H1 (cell line): ENCODE results near the gene FLCN. TPM values are rescaled to one million over a fixed set of nuclear protein-coding genes. Genes with fewer than 3 reads are reported as not detected.

Source experiments
- CTCF ChIA-PET: fragments of 300-600 bp; sonication (Branson Sonifier 250); formaldehyde crosslinking; loops from one replicate; lab custom pipeline; 2021; ENCODE audit not compliant: partially characterized antibody; lab: Charles Lee
- POLR2A ChIA-PET: fragments of 300-600 bp; sonication (Branson Sonifier 250); formaldehyde crosslinking; loops from one replicate; lab custom pipeline; 2021; ENCODE audit warnings: inconsistent platforms; ENCODE audit not compliant: partially characterized antibody; lab: Charles Lee
- DNase-seq, 2 experiments: peaks; one replicate each; pipeline versions ENCODE4 v3.0.0 to v3.0.0-alpha.2; 2010 to 2022; ENCODE audit warnings: low spot score in 2 of 2, low read depth in 1 of 2, mixed read lengths in 1 of 2
- FAIRE-seq: peaks from 2 replicates; lab custom pipeline; 2011; peaks lifted over from hg19 to GRCh38; lab: Jason Lieb, UNC
- H2AFZ ChIP-seq: 2 replicates; pipeline ENCODE4 v1.8.1; 2012; ENCODE audit warnings: low read length, inconsistent platforms
- H2AK5ac ChIP-seq: 2 replicates; pipeline ENCODE4 v1.6.1; 2013; ENCODE audit warnings: low read depth, low read length
- H2BK120ac ChIP-seq: replicated peaks from 2 replicates; pipeline ENCODE3; 2013; ENCODE audit warnings: low read depth, low read length, inconsistent platforms
- H2BK12ac ChIP-seq: 2 replicates; pipeline ENCODE4 v1.6.1; 2013; ENCODE audit warnings: low read depth, low read length
- H2BK15ac ChIP-seq: 2 replicates; pipeline ENCODE4 v1.6.1; 2013; ENCODE audit warnings: low read length
- H2BK20ac ChIP-seq: 2 replicates; pipeline ENCODE4 v1.6.1; 2013; ENCODE audit warnings: low read length
- H2BK5ac ChIP-seq: 2 replicates; pipeline ENCODE4 v1.6.1; 2013; ENCODE audit warnings: low read depth, low read length
- H3K14ac ChIP-seq: 2 replicates; pipeline ENCODE4 v1.6.1; 2013; ENCODE audit warnings: inconsistent platforms; ENCODE audit not compliant: insufficient read length
- H3K18ac ChIP-seq: 2 replicates; pipeline ENCODE4 v1.6.1; 2013; ENCODE audit warnings: low read length; ENCODE audit errors: extremely low read depth
- H3K23ac ChIP-seq: 2 replicates; pipeline ENCODE4 v1.6.1; 2013; ENCODE audit warnings: inconsistent platforms; ENCODE audit not compliant: insufficient read length
- H3K23me2 ChIP-seq: 2 replicates; pipeline ENCODE4 v1.6.1; 2013; ENCODE audit warnings: low read depth, low read length
- H3K27ac ChIP-seq: 2 replicates; pipeline ENCODE4 v1.6.1; 2011; ENCODE audit warnings: low read depth, low read length, inconsistent platforms
- H3K27me3 ChIP-seq, 4 experiments: replicated peaks in 1 of 4; 1 replicate in 1 of 4; 2 replicates in 3 of 4; pipeline versions ENCODE4 v1.6.1 to v1.8.1; 2011 to 2013; ENCODE audit warnings: low read length in 3 of 4, mild to moderate bottlenecking in 3 of 4, inconsistent platforms in 2 of 4, mixed read lengths in 2 of 4, moderate library complexity in 1 of 4; ENCODE audit not compliant: control insufficient read depth in 3 of 4, insufficient read depth in 3 of 4; ENCODE audit errors: extremely low read depth in 1 of 4
- H3K36me3 ChIP-seq, 4 experiments: 2 replicates each; pipeline versions ENCODE4 v1.6.1 to v1.8.1; 2011 to 2013; ENCODE audit warnings: mild to moderate bottlenecking in 4 of 4, low read length in 3 of 4, moderate library complexity in 2 of 4, control low read depth in 1 of 4, inconsistent platforms in 1 of 4; ENCODE audit not compliant: insufficient read depth in 4 of 4, control insufficient read depth in 2 of 4
- H3K4ac ChIP-seq: replicated peaks from 2 replicates; pipeline ENCODE3; 2013; ENCODE audit warnings: low read length, low read depth, mixed read lengths, inconsistent platforms; ENCODE audit not compliant: insufficient read length
- H3K4me1 ChIP-seq, 4 experiments: replicated peaks in 1 of 4; 1 replicate in 1 of 4; 2 replicates in 3 of 4; pipeline versions ENCODE4 v1.6.1 to v1.8.1; 2011 to 2013; ENCODE audit warnings: low read length in 3 of 4, inconsistent platforms in 2 of 4, mixed read lengths in 1 of 4; ENCODE audit not compliant: insufficient read depth in 4 of 4, control insufficient read depth in 3 of 4
- H3K4me2 ChIP-seq, 2 experiments: 2 replicates each; pipeline versions ENCODE4 v1.6.1 to v1.8.1; 2011 to 2013; ENCODE audit warnings: low read depth in 2 of 2, low read length in 2 of 2, control low read depth in 1 of 2, inconsistent platforms in 1 of 2, mild to moderate bottlenecking in 1 of 2; ENCODE audit not compliant: insufficient read depth in 1 of 2
- H3K4me3 ChIP-seq, 4 experiments: fragments of 200-600, 300-600 bp in 1 of 4; sonication (generic), shearing (Covaris generic), sonication (Bioruptor Twin) in 1 of 4; 2 replicates each; pipeline versions ENCODE4 v1.5.1 to v1.8.1; 2011 to 2016; ENCODE audit warnings: low read length in 4 of 4, low read depth in 3 of 4, control low read depth in 2 of 4, inconsistent platforms in 2 of 4, mild to moderate bottlenecking in 2 of 4, mixed read lengths in 1 of 4, moderate library complexity in 1 of 4; ENCODE audit not compliant: insufficient read depth in 2 of 4; ENCODE audit errors: extremely low read depth in 1 of 4
- H3K56ac ChIP-seq: replicated peaks from 2 replicates; pipeline ENCODE3; 2013; ENCODE audit warnings: low read depth, mild to moderate bottlenecking, mixed read lengths, low read length, inconsistent platforms; ENCODE audit not compliant: insufficient read length
- H3K79me1 ChIP-seq: 2 replicates; pipeline ENCODE4 v1.6.1; 2013; ENCODE audit warnings: low read depth, low read length, control low read depth
- H3K79me2 ChIP-seq, 2 experiments: 2 replicates each; pipeline versions ENCODE4 v1.6.1 to v1.8.1; 2012 to 2013; ENCODE audit warnings: low read length in 2 of 2, mild to moderate bottlenecking in 2 of 2, inconsistent platforms in 1 of 2; ENCODE audit not compliant: insufficient read depth in 2 of 2, control insufficient read depth in 1 of 2
- H3K9ac ChIP-seq, 4 experiments: replicated peaks in 1 of 4; 1 replicate in 1 of 4; 2 replicates in 3 of 4; pipeline versions ENCODE4 v1.6.1 to v1.8.1; 2011 to 2013; ENCODE audit warnings: low read depth in 3 of 4, low read length in 3 of 4, control low read depth in 2 of 4, mild to moderate bottlenecking in 2 of 4, moderate library complexity in 2 of 4, inconsistent platforms in 1 of 4; ENCODE audit errors: extremely low read depth in 1 of 4
- H3K9me3 ChIP-seq, 2 experiments: 2 replicates each; pipeline versions ENCODE4 v1.6.1 to v1.8.1; 2012 to 2013; ENCODE audit warnings: mild to moderate bottlenecking in 2 of 2, moderate library complexity in 2 of 2, control low read depth in 1 of 2, inconsistent platforms in 1 of 2, low read depth in 1 of 2, low read length in 1 of 2, mixed read lengths in 1 of 2; ENCODE audit not compliant: insufficient read depth in 2 of 2
- H4K20me1 ChIP-seq, 2 experiments: replicated peaks in 1 of 2; 2 replicates each; pipeline versions ENCODE3 to v1.8.1; 2011 to 2013; ENCODE audit warnings: inconsistent platforms in 2 of 2, low read length in 2 of 2, mild to moderate bottlenecking in 1 of 2; ENCODE audit not compliant: insufficient read depth in 2 of 2, control insufficient read depth in 1 of 2
- H4K5ac ChIP-seq: 2 replicates; pipeline ENCODE4 v1.6.1; 2013; ENCODE audit warnings: low read length, low read depth, mixed read lengths, inconsistent platforms; ENCODE audit not compliant: insufficient read length
- H4K8ac ChIP-seq: 2 replicates; pipeline ENCODE4 v1.8.0; 2013; ENCODE audit warnings: mild to moderate bottlenecking, moderate library complexity, low read length, inconsistent platforms; ENCODE audit not compliant: insufficient read depth; ENCODE audit errors: extremely low read depth
- H4K91ac ChIP-seq: replicated peaks from 2 replicates; pipeline ENCODE3; 2013; ENCODE audit warnings: low read length, mixed read lengths, inconsistent platforms; ENCODE audit not compliant: insufficient read length
- ATF2 ChIP-seq: IDR thresholded peaks from 2 replicates; pipeline ENCODE4 v1.6.1; 2012; ENCODE audit warnings: low read length, inconsistent platforms
- CBX5 ChIP-seq: fragments of 300-800, 300-1000 bp; sonication (generic); IDR thresholded peaks from 2 replicates; pipeline ENCODE4 v1.7.1; 2016; ENCODE audit warnings: antibody characterized with exemption, low read length, low read depth
- E2F6 ChIP-seq: IDR thresholded peaks from 2 replicates; pipeline ENCODE4 v1.6.1; 2012; ENCODE audit warnings: inconsistent platforms
- EP300 ChIP-seq, 2 experiments: IDR thresholded peaks; 1 replicate in 1 of 2; 2 replicates in 1 of 2; pipeline ENCODE4 v1.6.1; 2011 to 2012; ENCODE audit warnings: low read depth in 2 of 2, low read length in 2 of 2, mild to moderate bottlenecking in 2 of 2, borderline replicate concordance in 1 of 2, inconsistent platforms in 1 of 2, moderate library complexity in 1 of 2
- NANOG ChIP-seq: IDR thresholded peaks from 2 replicates; pipeline ENCODE4 v1.6.1; 2011; ENCODE audit warnings: low read length, low read depth, mild to moderate bottlenecking, inconsistent platforms; ENCODE audit not compliant: insufficient read depth, poor library complexity, severe bottlenecking
- PHF8 ChIP-seq: fragments of 200-600 bp; sonication (generic); conservative IDR thresholded peaks from 2 replicates; pipeline ENCODE4 v1.7.1; 2012; ENCODE audit warnings: low read depth, mild to moderate bottlenecking, inconsistent platforms, low read length, moderate library complexity
- POLR2A ChIP-seq, 2 experiments: IDR thresholded peaks; 1 replicate in 1 of 2; 2 replicates in 1 of 2; pipeline ENCODE4 v1.6.1; 2011; ENCODE audit warnings: low read depth in 2 of 2, low read length in 2 of 2, mild to moderate bottlenecking in 2 of 2; ENCODE audit errors: control extremely low read depth in 1 of 2
- RAD21 ChIP-seq, 2 experiments: IDR thresholded peaks in 1 of 2; conservative IDR thresholded peaks in 1 of 2; 2 replicates each; pipeline ENCODE4 v1.6.1; 2011; ENCODE audit warnings: low read depth in 2 of 2, low read length in 2 of 2, improper control_type of control experiment in 1 of 2, inconsistent platforms in 1 of 2, mild to moderate bottlenecking in 1 of 2, moderate library complexity in 1 of 2
- SAP30 ChIP-seq: fragments of 300-600 bp; sonication (generic); IDR thresholded peaks from 2 replicates; pipeline ENCODE4 v1.7.1; 2012; ENCODE audit warnings: low read length, moderate library complexity, mild to moderate bottlenecking, inconsistent platforms; ENCODE audit not compliant: insufficient read depth, insufficient replicate concordance
- SUZ12 ChIP-seq: fragments of 200-600 bp; sonication (generic); IDR thresholded peaks from 2 replicates; pipeline ENCODE4 v1.6.1; 2012; ENCODE audit warnings: mild to moderate bottlenecking, inconsistent platforms, low read length, moderate library complexity, mixed read lengths
- TEAD4 ChIP-seq: IDR thresholded peaks from 2 replicates; pipeline ENCODE4 v1.6.1; 2012; ENCODE audit warnings: low read depth, low read length, inconsistent platforms, mixed read lengths
- WGBS, 2 experiments: shearing (Covaris generic) in 1 of 2; methylation state at CpG; one replicate each; pipeline versions ENCODE4 v1.1.6 to v1.1.7; 2013 to 2015; ENCODE audit warnings: low lambda C conversion rate in 2 of 2, mixed read lengths in 2 of 2, inconsistent platforms in 1 of 2, low coverage in 1 of 2, missing lambda C conversion rate in 1 of 2; ENCODE audit not compliant: insufficient replicate concordance in 2 of 2, insufficient coverage in 1 of 2, insufficient read length in 1 of 2; ENCODE audit errors: extremely low coverage in 1 of 2, missing lambda C conversion rate in 1 of 2; 5-methylcytosine and 5-hydroxymethylcytosine counted together
- polyA plus RNA-seq, 7 experiments: library from polyadenylated mRNA; depleted of rRNA in 3 of 7; stranded (reverse) in 5 of 7; unstranded in 2 of 7; fragments of >200 nt in 5 of 7; fragments of 200-250 nt in 2 of 7; gene quantifications; 1 replicate in 5 of 7; 2 replicates in 1 of 7; 4 replicates in 1 of 7; pipeline versions ENCODE4 v1.2.1 to v1.2.3, GENCODE V29; 2011 to 2013; ENCODE audit warnings: missing spikeins in 2 of 7, mixed read lengths in 2 of 7
- total RNA-seq: library from RNA; stranded (reverse); fragmentation: NEBNext Ultra II Directional; extraction: Animal tissue kit (Norgen Biotek cat#: 25700); gene quantifications from 2 replicates; pipeline ENCODE4 v1.2.1, GENCODE V29; 2021

FLCN gene
- total and polyA plus RNA-seq, 2 of the 8 experiments (the other 6 are each of a cell fraction or from before 2014, with no cell fraction given) = 15.6 to 34.6 TPM

GRCh38 chr17:17171186-17171585 lies 65.8 kb downstream of the FLCN start:
- Histone ChIP-seq H4K20me1 (peaks cover 0 to 7% of the 10 kb centered on the region in 2 experiments), H3K4me2 (no peak overlapping the region), H3K9ac (no peak overlapping the region), H2BK20ac (no peak overlapping the region), H2AK5ac (no peak overlapping the region), H3K23ac (no peak overlapping the region), H2BK12ac (no peak overlapping the region), H3K56ac (no peak overlapping the region), H3K79me1 (no peaks in the 10 kb centered on the region), H4K8ac (no peak overlapping the region), H3K4me1 (no peaks in the 10 kb centered on the region), H3K18ac (no peak overlapping the region), H3K27ac (no peak overlapping the region), H3K4me3 (no peak overlapping the region), H3K9me3 (no peaks in the 10 kb centered on the region), H2AFZ (no peak overlapping the region), H2BK15ac (no peak overlapping the region), H2BK5ac (no peak overlapping the region), H3K79me2 (no peaks in the 10 kb centered on the region), H4K5ac (no peak overlapping the region), H3K27me3 (no peaks in the 10 kb centered on the region; a peak in 1 of 7 replicates), H2BK120ac (no peak overlapping the region), H3K36me3 (peaks cover 3 to 15% (median 11%) of the 10 kb centered on the region in 4 experiments; a peak in 7 of 8 replicates), H3K23me2 (no peaks in the 10 kb centered on the region), H3K14ac (no peak overlapping the region), H3K4ac (no peak overlapping the region), H4K91ac (no peak overlapping the region)
- FAIRE-seq (no peak), DNase-seq (no peak)
- ChIA-PET CTCF (interaction anchor here (0.5 to 2.9 kb wide), 6 partner anchors 15 to 490 kb away, joined by 3 to 16 read pairs (median 4); no protein-coding TSS in a partner anchor), POLR2A (no interaction called here)
- WGBS, 2 experiments = 84% methylated on average over 7 of the region's 7 CpGs; no CpG with 5 or more reads in 1 of the 2 experiments
- TF ChIP-seq SUZ12 = no peak
- TF ChIP-seq PHF8 = no peak
- TF ChIP-seq ATF2 = no peak
- no peak for TF ChIP-seq NANOG
- no peak for TF ChIP-seq TEAD4
- no peak for TF ChIP-seq SAP30
- TF ChIP-seq E2F6 = no peak
- TF ChIP-seq POLR2A (IDR thresholded peaks at IDR 0.05; ENCODE audit: control extremely low read depth in 1 of 2, low read depth in 2 of 2, low read length in 2 of 2) = no peak
- no peak for TF ChIP-seq RAD21 (IDR thresholded peaks at IDR 0.05 in 1 of 2, conservative IDR thresholded peaks at IDR 0.05 in 1 of 2; ENCODE audit: low read depth in 2 of 2, low read length in 2 of 2)
- TF ChIP-seq CBX5 = no peak
- TF ChIP-seq EP300 (IDR thresholded peaks at IDR 0.05; ENCODE audit: borderline replicate concordance in 1 of 2, low read depth in 2 of 2, low read length in 2 of 2) = no peak
